Fibroblast of lung (primary cell): ENCODE data around the gene KCNK18. TPM values are rescaled to one million over a fixed set of nuclear protein-coding genes. Genes with fewer than 3 reads are reported as not detected.

Experiments used
- DNase-seq, 2 donors: peaks; one replicate each; pipeline versions ENCODE4 v3.0.0 to v3.0.0-alpha.2; 2010; ENCODE audit warnings: low read depth in 2 of 2
- H2AFZ ChIP-seq: 2 replicates; pipeline ENCODE4 v1.5.1; 2012; ENCODE audit warnings: low read length, control low read depth, inconsistent platforms
- H3K27ac ChIP-seq: 2 replicates; pipeline ENCODE4 v1.5.1; 2011; ENCODE audit warnings: low read length, control low read depth; ENCODE audit not compliant: insufficient read depth
- H3K27me3 ChIP-seq: 2 replicates; pipeline ENCODE4 v1.5.1; 2011; ENCODE audit warnings: mild to moderate bottlenecking, low read length; ENCODE audit not compliant: control insufficient read depth, insufficient read depth
- H3K36me3 ChIP-seq: 2 replicates; pipeline ENCODE4 v1.5.1; 2011; ENCODE audit warnings: low read length; ENCODE audit not compliant: control insufficient read depth, insufficient read depth
- H3K4me1 ChIP-seq: 2 replicates; pipeline ENCODE4 v1.5.1; 2011; ENCODE audit warnings: low read length; ENCODE audit not compliant: control insufficient read depth, insufficient read depth; ENCODE audit errors: extremely low read depth
- H3K4me2 ChIP-seq: 2 replicates; pipeline ENCODE4 v1.5.1; 2011; ENCODE audit warnings: low read length, control low read depth; ENCODE audit not compliant: insufficient read depth; ENCODE audit errors: extremely low read depth
- H3K4me3 ChIP-seq, 4 experiments: fragments of 200-600 bp in 1 of 4; sonication (generic) in 1 of 4; replicated peaks in 1 of 4; 2 replicates each; pipeline ENCODE4 v1.5.1; 2011 to 2016; ENCODE audit warnings: low read length in 4 of 4, low read depth in 3 of 4, mild to moderate bottlenecking in 3 of 4, control low read depth in 2 of 4, inconsistent platforms in 1 of 4, mixed read lengths in 1 of 4; ENCODE audit not compliant: insufficient read depth in 1 of 4; ENCODE audit errors: control extremely low read depth in 1 of 4
- H3K79me2 ChIP-seq: 2 replicates; pipeline ENCODE4 v1.5.1; 2012; ENCODE audit warnings: mild to moderate bottlenecking, low read length, inconsistent platforms; ENCODE audit not compliant: control insufficient read depth, insufficient read depth
- H3K9ac ChIP-seq: 2 replicates; pipeline ENCODE4 v1.5.1; 2011; ENCODE audit warnings: mild to moderate bottlenecking, low read length, control low read depth; ENCODE audit not compliant: insufficient read depth
- H3K9me3 ChIP-seq: 2 replicates; pipeline ENCODE4 v1.5.1; 2012; ENCODE audit warnings: low read depth, low read length; ENCODE audit not compliant: control insufficient read depth, insufficient read depth
- H4K20me1 ChIP-seq: 2 replicates; pipeline ENCODE4 v1.5.1; 2011; ENCODE audit warnings: low read length; ENCODE audit not compliant: control insufficient read depth, insufficient read depth; ENCODE audit errors: extremely low read depth
- EZH2 ChIP-seq: IDR thresholded peaks from 2 replicates; pipeline ENCODE4 v1.5.1; 2012; ENCODE audit warnings: low read length, control low read depth, mild to moderate bottlenecking; ENCODE audit errors: missing control alignments
- polyA plus RNA-seq, 2 donors: library from polyadenylated mRNA; depleted of rRNA in 1 of 2; stranded (reverse) in 1 of 2; unstranded in 1 of 2; fragments of >200 nt; gene quantifications; 2 replicates each; pipeline ENCODE4 v1.2.1, GENCODE V29; 2011 to 2012; ENCODE audit warnings: missing spikeins in 1 of 2
- total RNA-seq: library from RNA; depleted of rRNA; stranded (reverse); fragments of >200 nt; gene quantifications from 2 replicates; pipeline ENCODE4 v1.2.1, GENCODE V29; 2014
- TF ChIP-seq, protein P1 (sequence below), 2 donors: IDR thresholded peaks in 1 of 2; conservative IDR thresholded peaks in 1 of 2; 1 replicate in 1 of 2; 2 replicates in 1 of 2; pipeline ENCODE4 v1.5.1; 2011 to 2012; ENCODE audit warnings: low read length in 2 of 2, control low read depth in 1 of 2, inconsistent platforms in 1 of 2, low read depth in 1 of 2, mild to moderate bottlenecking in 1 of 2

KCNK18 gene
- total and polyA plus RNA-seq, 2 donors (not counting 1 experiment from before 2014, with no cell fraction given), result not detected

DNA sequence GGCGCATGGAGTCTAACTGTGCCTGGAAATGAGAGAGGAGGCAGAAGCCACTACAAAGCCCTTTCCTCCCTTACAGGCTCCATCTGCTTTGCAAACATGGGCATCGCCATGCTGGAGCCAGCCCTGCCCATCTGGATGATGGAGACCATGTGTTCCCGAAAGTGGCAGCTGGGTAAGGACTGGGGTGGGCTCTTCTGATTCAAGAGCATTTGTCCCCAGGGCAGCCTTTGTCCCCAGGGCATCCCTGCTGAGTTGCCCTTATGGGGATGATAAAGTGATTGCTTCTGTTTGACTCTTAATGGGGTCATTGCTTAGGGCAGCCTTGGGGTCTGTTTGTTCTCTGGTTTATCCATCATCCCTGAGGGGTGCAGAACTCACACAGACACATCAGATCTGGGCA lies 60.4 kb downstream of the KCNK18 start:
- no peaks in the 10 kb centered on the region for H3K9me3 ChIP-seq
- no peak overlapping the region for H3K27ac ChIP-seq
- H3K79me2 ChIP-seq, result no peaks in the 10 kb centered on the region
- no peak overlapping the region for H3K4me3 ChIP-seq
- H3K36me3 ChIP-seq, result no peaks in the 10 kb centered on the region
- H2AFZ ChIP-seq, result no peak overlapping the region
- no peaks in the 10 kb centered on the region for H3K4me1 ChIP-seq
- H4K20me1 ChIP-seq, result no peaks in the 10 kb centered on the region
- H3K27me3 ChIP-seq, result no peaks in the 10 kb centered on the region
- no peak overlapping the region for H3K9ac ChIP-seq
- H3K4me2 ChIP-seq, result no peak overlapping the region
- DNase-seq, result no peak
- TF ChIP-seq, protein P1, sequence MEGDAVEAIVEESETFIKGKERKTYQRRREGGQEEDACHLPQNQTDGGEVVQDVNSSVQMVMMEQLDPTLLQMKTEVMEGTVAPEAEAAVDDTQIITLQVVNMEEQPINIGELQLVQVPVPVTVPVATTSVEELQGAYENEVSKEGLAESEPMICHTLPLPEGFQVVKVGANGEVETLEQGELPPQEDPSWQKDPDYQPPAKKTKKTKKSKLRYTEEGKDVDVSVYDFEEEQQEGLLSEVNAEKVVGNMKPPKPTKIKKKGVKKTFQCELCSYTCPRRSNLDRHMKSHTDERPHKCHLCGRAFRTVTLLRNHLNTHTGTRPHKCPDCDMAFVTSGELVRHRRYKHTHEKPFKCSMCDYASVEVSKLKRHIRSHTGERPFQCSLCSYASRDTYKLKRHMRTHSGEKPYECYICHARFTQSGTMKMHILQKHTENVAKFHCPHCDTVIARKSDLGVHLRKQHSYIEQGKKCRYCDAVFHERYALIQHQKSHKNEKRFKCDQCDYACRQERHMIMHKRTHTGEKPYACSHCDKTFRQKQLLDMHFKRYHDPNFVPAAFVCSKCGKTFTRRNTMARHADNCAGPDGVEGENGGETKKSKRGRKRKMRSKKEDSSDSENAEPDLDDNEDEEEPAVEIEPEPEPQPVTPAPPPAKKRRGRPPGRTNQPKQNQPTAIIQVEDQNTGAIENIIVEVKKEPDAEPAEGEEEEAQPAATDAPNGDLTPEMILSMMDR (conservative IDR thresholded peaks at IDR 0.05 in 1 of 2, IDR thresholded peaks at IDR 0.05 in 1 of 2; ENCODE audit: low read depth in 1 of 2, low read length in 2 of 2), result no peak
- TF ChIP-seq EZH2, result no peak

GRCh38 chr10:117259279-117259678 lies 62.0 kb downstream of the KCNK18 start:
- no peaks in the 10 kb centered on the region for H3K9me3 ChIP-seq
- H3K9ac ChIP-seq, result no peak overlapping the region
- no peak overlapping the region for H3K27ac ChIP-seq
- H3K79me2 ChIP-seq, result no peaks in the 10 kb centered on the region
- no peak for DNase-seq
- H3K4me1 ChIP-seq, result no peaks in the 10 kb centered on the region
- H3K4me2 ChIP-seq, result no peak overlapping the region
- no peaks in the 10 kb centered on the region for H3K27me3 ChIP-seq
- H2AFZ ChIP-seq, result no peak overlapping the region
- H4K20me1 ChIP-seq, result no peaks in the 10 kb centered on the region
- TF ChIP-seq EZH2, result no peak
- TF ChIP-seq, protein P1 (conservative IDR thresholded peaks at IDR 0.05 in 1 of 2, IDR thresholded peaks at IDR 0.05 in 1 of 2; ENCODE audit: low read depth in 1 of 2, low read length in 2 of 2), result no peak
- H3K4me3 ChIP-seq, result no peak overlapping the region
- H3K36me3 ChIP-seq, result no peaks in the 10 kb centered on the region

Other genes with a start within 250 kb of the KCNK18 start
- gene SHTN1, start 192.3 kb upstream of the KCNK18 start, total RNA-seq, result 0.26 and 0.33 TPM in 2 replicates
- 1.4 and 1.6 TPM in 2 replicates for gene SHTN1, start 192.3 kb upstream of the KCNK18 start, polyA plus RNA-seq
- not detected in 2 replicates for gene VAX1, start 59.2 kb upstream of the KCNK18 start, total RNA-seq
- gene VAX1, start 59.2 kb upstream of the KCNK18 start, polyA plus RNA-seq, result not detected in 2 replicates
- gene SLC18A2, start 43.6 kb downstream of the KCNK18 start, total RNA-seq, result under 0.01 TPM in 1 of 2 replicates, not detected in the other
- not detected in 2 replicates for gene SLC18A2, start 43.6 kb downstream of the KCNK18 start, polyA plus RNA-seq
- gene PDZD8, start 178.0 kb downstream of the KCNK18 start, total RNA-seq, result 13.9 and 15.4 TPM in 2 replicates
- 27.2 and 34.6 TPM in 2 replicates for gene PDZD8, start 178.0 kb downstream of the KCNK18 start, polyA plus RNA-seq